Muscle layer of colon (tissue), 2 donors: ENCODE results near the gene EBF3.

Experiments
- H3K27ac ChIP-seq: one replicate; pipeline ENCODE4 v1.7.0; 2013; ENCODE audit warnings: low read depth, mild to moderate bottlenecking, low read length, moderate library complexity
- H3K27me3 ChIP-seq, 2 donors: one replicate each; pipeline ENCODE4 v1.7.0; 2013; ENCODE audit warnings: low read length in 2 of 2, mild to moderate bottlenecking in 2 of 2; ENCODE audit not compliant: insufficient read depth in 2 of 2, control insufficient read depth in 1 of 2
- H3K36me3 ChIP-seq: one replicate; pipeline ENCODE4 v1.7.0; 2013; ENCODE audit warnings: mild to moderate bottlenecking, low read length; ENCODE audit not compliant: insufficient read depth
- H3K4me1 ChIP-seq: one replicate; pipeline ENCODE4 v1.7.0; 2013; ENCODE audit warnings: mild to moderate bottlenecking, low read length; ENCODE audit not compliant: insufficient read depth
- H3K4me3 ChIP-seq, 2 donors: one replicate each; pipeline ENCODE4 v1.7.0; 2013; ENCODE audit warnings: low read length in 2 of 2, low read depth in 1 of 2, mild to moderate bottlenecking in 1 of 2, moderate library complexity in 1 of 2
- H3K9ac ChIP-seq: one replicate; pipeline ENCODE4 v1.7.0; 2013; ENCODE audit warnings: low read length
- H3K9me3 ChIP-seq: one replicate; pipeline ENCODE4 v1.7.0; 2013; ENCODE audit warnings: mild to moderate bottlenecking, low read length
- donor health status: abdominal sarcoma.
- donor health status: Adenocarcinoma of cecum.

EBF3 gene

GRCh38 chr10:129887381-129887905 is 76.6 kb downstream of the EBF3 start:
- no peak overlapping the region for H3K4me3 ChIP-seq
- no peaks in the 10 kb centered on the region for H3K4me1 ChIP-seq
- H3K9ac ChIP-seq, result no peak overlapping the region
- H3K9me3 ChIP-seq, result no peaks in the 10 kb centered on the region
- no peaks in the 10 kb centered on the region for H3K27me3 ChIP-seq
- no peak overlapping the region for H3K27ac ChIP-seq
- no peaks in the 10 kb centered on the region for H3K36me3 ChIP-seq

DNA sequence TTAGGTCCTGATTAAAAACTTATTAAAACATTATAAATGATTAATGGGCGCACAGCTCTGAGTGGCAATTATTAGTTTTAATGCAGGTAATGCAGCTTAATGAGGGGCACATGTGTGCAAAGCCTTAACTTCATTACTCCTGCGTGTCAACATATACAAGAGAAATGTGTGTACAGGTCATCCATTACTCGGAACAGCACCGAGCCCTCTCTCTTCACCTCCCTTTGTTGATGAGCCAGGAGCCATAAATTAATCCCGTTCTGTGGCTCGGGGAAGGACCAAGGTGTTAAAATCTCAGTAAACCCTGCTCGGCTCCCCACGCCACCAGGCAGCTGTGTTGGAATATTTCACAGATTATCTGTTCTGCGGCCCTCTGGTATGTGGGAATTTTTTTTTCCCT is 77.8 kb downstream of the EBF3 start:
- Histone ChIP-seq H3K27me3 (no peaks in the 10 kb centered on the region), H3K36me3 (no peaks in the 10 kb centered on the region), H3K9ac (no peak overlapping the region), H3K27ac (no peak overlapping the region), H3K9me3 (no peaks in the 10 kb centered on the region), H3K4me1 (no peaks in the 10 kb centered on the region), H3K4me3 (no peak overlapping the region)

- Histone ChIP-seq H3K4me1 (no peaks in the 10 kb centered on the region), H3K36me3 (no peaks in the 10 kb centered on the region), H3K9ac (no peak overlapping the region), H3K27ac (no peak overlapping the region), H3K4me3 (no peak overlapping the region), H3K9me3 (no peaks in the 10 kb centered on the region), H3K27me3 (no peaks in the 10 kb centered on the region)
Observed at GRCh38 chr10:129885526-129885925, 78.5 kb downstream of the EBF3 start.

DNA sequence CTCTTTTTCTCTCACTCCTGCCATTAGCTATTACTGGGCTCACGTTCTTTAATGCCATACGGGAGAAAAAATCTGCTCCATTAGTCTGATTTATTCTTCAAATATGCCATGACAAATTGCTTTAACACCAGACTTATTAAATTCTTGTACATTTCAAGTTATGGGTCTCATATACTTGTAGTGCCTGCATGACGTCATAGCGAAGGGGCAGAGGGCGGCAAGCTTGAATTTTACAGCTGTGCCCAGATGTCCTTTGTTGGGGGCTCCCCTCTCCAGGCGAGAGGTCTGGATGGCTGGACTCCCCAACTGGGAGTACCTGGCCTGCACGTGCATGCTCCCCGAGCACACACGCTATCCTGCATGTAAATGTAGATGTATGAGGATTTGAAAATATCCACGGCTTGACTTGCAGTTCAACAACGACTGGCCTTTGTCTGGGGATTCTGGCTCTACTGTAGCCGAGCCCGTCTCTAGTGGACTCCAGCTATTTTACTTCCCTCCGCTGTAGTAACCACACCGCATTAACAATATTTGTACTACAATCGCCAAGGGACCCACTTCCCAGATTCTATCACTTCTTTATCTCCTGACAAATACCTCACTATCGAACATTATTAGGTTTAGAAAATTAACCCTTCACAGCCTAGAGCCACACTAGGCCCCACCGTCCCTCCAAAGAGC is 79.5 kb downstream of the EBF3 start:
- H3K27ac ChIP-seq, result no peak overlapping the region
- no peaks in the 10 kb centered on the region for H3K27me3 ChIP-seq
- no peak overlapping the region for H3K4me3 ChIP-seq
- no peaks in the 10 kb centered on the region for H3K9me3 ChIP-seq
- no peaks in the 10 kb centered on the region for H3K4me1 ChIP-seq
- H3K36me3 ChIP-seq, result no peaks in the 10 kb centered on the region
- no peak overlapping the region for H3K9ac ChIP-seq

- no peak overlapping the region for H3K9ac ChIP-seq
- H3K9me3 ChIP-seq, result no peaks in the 10 kb centered on the region
- no peaks in the 10 kb centered on the region for H3K27me3 ChIP-seq
- no peak overlapping the region for H3K4me3 ChIP-seq
- H3K36me3 ChIP-seq, result no peaks in the 10 kb centered on the region
- H3K4me1 ChIP-seq, result no peaks in the 10 kb centered on the region
- no peak overlapping the region for H3K27ac ChIP-seq
Observed at GRCh38 chr10:129883626-129884397, 80.3 kb downstream of the EBF3 start.

DNA sequence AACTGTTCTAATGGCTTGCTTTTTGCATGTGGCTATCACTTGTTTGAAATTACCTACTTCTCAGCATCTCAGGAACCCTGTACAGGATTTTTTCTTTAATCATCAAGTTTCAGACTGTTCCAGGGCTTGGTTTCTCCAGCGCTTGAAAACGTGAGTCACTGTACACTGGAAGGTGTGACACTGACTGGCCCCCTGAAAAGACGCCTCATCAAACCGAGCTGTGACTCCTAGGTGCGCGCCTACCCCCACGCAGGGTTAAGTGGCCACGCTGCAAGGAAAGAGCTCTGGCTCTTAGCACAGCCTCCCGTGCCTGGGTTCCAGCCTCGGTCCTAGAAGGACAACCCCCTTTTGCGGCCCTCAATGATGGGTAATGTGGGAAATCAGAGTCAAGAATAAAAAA is 81.0 kb downstream of the EBF3 start:
- Histone ChIP-seq H3K9ac (no peak overlapping the region), H3K9me3 (no peaks in the 10 kb centered on the region), H3K27me3 (no peaks in the 10 kb centered on the region), H3K4me3 (no peak overlapping the region), H3K4me1 (no peaks in the 10 kb centered on the region), H3K27ac (no peak overlapping the region), H3K36me3 (no peaks in the 10 kb centered on the region)

DNA sequence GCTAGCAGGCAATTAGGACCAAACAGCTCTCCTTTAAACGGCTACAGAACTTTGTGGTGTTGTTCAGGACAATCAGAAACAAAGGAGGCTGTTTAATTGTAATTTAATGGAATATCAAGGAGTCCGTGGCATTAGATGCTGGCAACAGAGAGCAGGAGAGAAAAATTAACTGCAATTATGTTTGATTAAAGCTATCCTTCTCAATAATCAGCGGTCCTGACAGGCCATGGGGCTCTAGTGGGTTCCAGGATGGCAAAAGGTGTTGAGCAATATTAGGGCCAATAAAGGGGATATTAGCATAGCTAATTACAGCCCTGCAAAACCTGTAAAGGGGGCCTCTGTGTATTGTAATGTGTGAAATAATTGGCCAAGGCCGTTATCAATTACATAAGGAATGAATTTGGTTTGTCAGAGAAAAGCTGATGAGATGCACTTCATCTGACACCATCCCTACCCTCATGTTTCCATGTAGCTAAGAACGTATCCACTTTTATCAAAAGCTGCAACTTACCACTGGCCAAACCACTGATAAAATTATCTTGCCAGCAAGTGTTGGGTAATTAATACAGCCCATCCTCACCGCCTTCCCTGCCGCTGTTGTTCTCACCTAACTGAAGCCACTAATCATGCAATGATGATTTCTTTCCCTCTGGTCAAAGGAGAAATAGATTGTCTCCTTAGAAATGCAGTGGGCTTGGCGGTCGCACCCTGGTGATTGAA is 81.6 kb downstream of the EBF3 start:
- H3K4me3 ChIP-seq, result no peak overlapping the region
- no peaks in the 10 kb centered on the region for H3K27me3 ChIP-seq
- no peaks in the 10 kb centered on the region for H3K9me3 ChIP-seq
- no peak overlapping the region for H3K27ac ChIP-seq
- no peaks in the 10 kb centered on the region for H3K36me3 ChIP-seq
- H3K9ac ChIP-seq, result no peak overlapping the region
- no peaks in the 10 kb centered on the region for H3K4me1 ChIP-seq

GRCh38 chr10:129881641-129882040 is 82.4 kb downstream of the EBF3 start:
- Histone ChIP-seq H3K9ac (no peak overlapping the region), H3K4me1 (no peaks in the 10 kb centered on the region), H3K9me3 (no peaks in the 10 kb centered on the region)

DNA sequence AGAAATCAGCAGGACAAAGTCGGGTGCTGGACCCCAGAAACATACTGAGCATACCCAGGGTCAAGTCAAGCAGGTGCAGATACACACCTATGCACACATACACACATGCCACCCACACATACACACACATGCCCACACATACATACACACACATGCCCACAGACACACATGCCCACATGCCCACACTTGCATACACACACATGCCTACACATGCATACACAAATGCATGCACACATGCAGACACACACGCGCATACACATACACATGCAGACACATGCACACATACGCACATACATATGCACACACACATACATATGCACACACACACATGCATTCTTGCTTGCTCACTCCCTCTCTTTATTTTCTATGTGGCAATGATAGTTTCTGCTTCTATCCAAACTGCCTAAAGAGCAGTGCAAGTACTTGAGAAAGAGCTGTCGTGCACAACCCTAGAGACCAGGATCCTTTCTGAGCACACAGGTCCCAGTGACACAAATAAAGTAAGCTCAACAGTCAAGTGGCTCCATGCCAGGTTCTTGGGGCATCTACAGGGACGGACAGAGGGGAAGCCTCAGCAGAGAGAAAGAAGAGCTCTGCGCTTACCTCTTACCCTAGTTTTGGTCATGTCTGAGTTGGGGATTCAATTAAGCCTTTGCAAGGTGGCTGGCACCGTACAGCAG is 83.7 kb downstream of the EBF3 start:
- Histone ChIP-seq H3K4me3 (no peak overlapping the region), H3K27me3 (no peaks in the 10 kb centered on the region), H3K9ac (no peak overlapping the region), H3K27ac (no peak overlapping the region), H3K36me3 (no peaks in the 10 kb centered on the region), H3K4me1 (no peaks in the 10 kb centered on the region), H3K9me3 (no peaks in the 10 kb centered on the region)

More at GRCh38 chr10:129881641-129882040, 82.4 kb downstream of the EBF3 start:
- no peak overlapping the region for H3K4me3 ChIP-seq
- no peaks in the 10 kb centered on the region for H3K36me3 ChIP-seq
- H3K27ac ChIP-seq, result no peak overlapping the region
- no peaks in the 10 kb centered on the region for H3K27me3 ChIP-seq

GRCh38 chr10:129879655-129880054 is 84.4 kb downstream of the EBF3 start:
- H3K27me3 ChIP-seq, result no peaks in the 10 kb centered on the region
- H3K36me3 ChIP-seq, result no peaks in the 10 kb centered on the region
- no peaks in the 10 kb centered on the region for H3K4me1 ChIP-seq
- no peaks in the 10 kb centered on the region for H3K9me3 ChIP-seq
- H3K27ac ChIP-seq, result no peak overlapping the region
- H3K9ac ChIP-seq, result no peak overlapping the region
- no peak overlapping the region for H3K4me3 ChIP-seq

DNA sequence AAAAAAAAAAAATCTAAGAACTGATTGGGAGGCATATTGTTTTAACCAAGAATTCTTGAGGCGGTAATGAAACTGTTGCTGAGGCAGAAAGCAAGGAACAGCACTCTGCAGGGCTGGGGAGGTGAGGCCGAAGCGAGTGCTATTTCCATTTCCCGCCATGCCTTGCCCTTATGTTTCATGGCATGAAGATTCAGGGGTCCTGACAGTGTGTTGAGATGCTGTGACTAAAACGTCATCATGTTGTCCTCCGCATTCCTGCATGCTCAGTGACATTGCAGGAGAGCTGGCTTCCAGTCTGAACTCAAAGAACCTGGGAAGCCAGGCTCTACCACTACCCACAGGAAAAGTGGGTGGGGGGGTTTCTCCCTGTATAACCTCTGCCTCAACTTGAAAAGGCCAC is 85.2 kb downstream of the EBF3 start:
- H3K4me3 ChIP-seq, result no peak overlapping the region
- H3K27ac ChIP-seq, result no peak overlapping the region
- H3K4me1 ChIP-seq, result no peaks in the 10 kb centered on the region

More for the DNA sequence above, 85.2 kb downstream of the EBF3 start:
- Histone ChIP-seq H3K9ac (no peak overlapping the region), H3K36me3 (no peaks in the 10 kb centered on the region), H3K27me3 (no peaks in the 10 kb centered on the region), H3K9me3 (no peaks in the 10 kb centered on the region)
